D721Med (cell line): ENCODE data around the gene UBAP2L.

Source experiments
- DNase-seq: peaks from one replicate; pipeline ENCODE4 v3.0.0; 2011; ENCODE audit warnings: low spot score; ENCODE audit not compliant: insufficient read length
- FAIRE-seq: peaks from 2 replicates; lab custom pipeline; 2011; peaks lifted over from hg19 to GRCh38; lab: Jason Lieb, UNC
- CTCF ChIP-seq: IDR thresholded peaks from 2 replicates; pipeline ENCODE4 v1.5.1; 2012; ENCODE audit warnings: mild to moderate bottlenecking, control low read depth; ENCODE audit not compliant: insufficient read depth; ENCODE audit errors: missing control alignments

Gene UBAP2L

GRCh38 chr1:154318386-154318785 is 97.6 kb downstream of the UBAP2L start:
- DNase-seq (no peak), FAIRE-seq (no peak)
- TF ChIP-seq CTCF = no peak
